GM12878 (cell line): ENCODE data around the gene ZNF19. TPM values are rescaled to one million over a fixed set of nuclear protein-coding genes. Genes with fewer than 3 reads are reported as not detected.

Source experiments
- ATAC-seq: fragments of 200-7000 bp; cut with Tn5 transposase; 3 replicates; pipeline ENCODE4 v1.9.1; 2020; ENCODE audit warnings: mild to moderate bottlenecking, moderate library complexity
- BruUV-seq: library from RNA; stranded (reverse); fragments of 400-500 nt; replicated peaks from 2 replicates; lab custom pipeline; 2021; lab: Mats Ljungman, UMichigan
- CTCF ChIA-PET: fragments of 300-600 bp; sonication (Branson Sonifier 250); formaldehyde crosslinking; extraction: SDS; loops from one replicate; lab custom pipeline; 2021; ENCODE audit warnings: inconsistent platforms; lab: Yijun Ruan, JAX
- POLR2A ChIA-PET: fragments of 350-600 bp; formaldehyde crosslinking; extraction: SDS; loops from one replicate; lab custom pipeline; 2021; ENCODE audit warnings: inconsistent platforms; lab: Charles Lee
- RAD21 ChIA-PET: fragments of 300-600 bp; sonication (Branson Sonifier 250); formaldehyde crosslinking; loops from one replicate; lab custom pipeline; 2023; ENCODE audit warnings: antibody characterized with exemption; ENCODE audit not compliant: unreplicated experiment; lab: Charles Lee
- SMC1A ChIA-PET: fragments of 300-600 bp; sonication (Branson Sonifier 250); formaldehyde crosslinking; loops from one replicate; lab custom pipeline; 2023; ENCODE audit not compliant: unreplicated experiment, uncharacterized antibody; lab: Charles Lee
- DNase-seq: peaks from one replicate; pipeline ENCODE4 v3.0.0-alpha.2; 2011; ENCODE audit warnings: low read depth, low spot score
- FAIRE-seq: peaks from 3 replicates; lab custom pipeline; 2011; peaks lifted over from hg19 to GRCh38; lab: Jason Lieb, UNC
- H2AFZ ChIP-seq: 2 replicates; pipeline ENCODE4 v1.6.0; 2011; ENCODE audit warnings: low read depth, low read length, control low read depth; ENCODE audit not compliant: control insufficient read depth
- H3K27ac ChIP-seq: 2 replicates; pipeline ENCODE4 v1.5.1; 2011; ENCODE audit warnings: control low read depth; ENCODE audit not compliant: control insufficient read depth, insufficient read depth
- H3K27me3 ChIP-seq, 2 experiments: replicated peaks in 1 of 2; 2 replicates each; pipeline versions ENCODE4 v1.6.0 to v1.6.1; 2011; ENCODE audit warnings: low read length in 1 of 2; ENCODE audit not compliant: control insufficient read depth in 2 of 2, insufficient read depth in 2 of 2
- H3K36me3 ChIP-seq, 2 experiments: 2 replicates each; pipeline ENCODE4 v1.5.1; 2011; ENCODE audit warnings: low read length in 1 of 2; ENCODE audit not compliant: control insufficient read depth in 2 of 2, insufficient read depth in 2 of 2
- H3K4me1 ChIP-seq: 2 replicates; pipeline ENCODE4 v1.6.1; 2011; ENCODE audit warnings: mild to moderate bottlenecking, low read length, moderate library complexity, mixed read lengths; ENCODE audit not compliant: control insufficient read depth, insufficient read depth
- H3K4me2 ChIP-seq: 2 replicates; pipeline ENCODE4 v1.6.0; 2011; ENCODE audit warnings: control low read depth; ENCODE audit not compliant: control insufficient read depth, insufficient read depth
- H3K4me3 ChIP-seq: fragments of 200-600 bp; sonication (generic); 2 replicates; pipeline ENCODE4 v1.5.1; 2016
- H3K79me2 ChIP-seq: 2 replicates; pipeline ENCODE4 v1.6.0; 2011; ENCODE audit warnings: low read length; ENCODE audit not compliant: control insufficient read depth, insufficient read depth
- H3K9ac ChIP-seq: 2 replicates; pipeline ENCODE4 v1.8.0; 2011; ENCODE audit warnings: low read length, control low read depth, mixed read lengths; ENCODE audit not compliant: control insufficient read depth, insufficient read depth
- H3K9me3 ChIP-seq: replicated peaks from 3 replicates; pipeline ENCODE4 v1.5.1; 2011; ENCODE audit warnings: mild to moderate bottlenecking, low read length; ENCODE audit not compliant: control insufficient read depth, insufficient read depth
- H4K20me1 ChIP-seq: 2 replicates; pipeline ENCODE4 v1.6.0; 2011; ENCODE audit not compliant: control insufficient read depth, insufficient read depth
- BCL11A ChIP-seq: IDR thresholded peaks from 2 replicates; pipeline ENCODE4 v1.6.1; 2011; ENCODE audit warnings: low read depth, low read length
- BHLHE40 ChIP-seq, 2 experiments: fragments of 450-650 bp in 1 of 2; IDR thresholded peaks; 2 replicates each; pipeline ENCODE4 v1.6.1; 2011 to 2017; ENCODE audit warnings: low read depth in 2 of 2, borderline replicate concordance in 1 of 2, improper control_type of control experiment in 1 of 2, low read length in 1 of 2, mild to moderate bottlenecking in 1 of 2
- CEBPB ChIP-seq, 2 experiments: fragments of 150-350 bp in 1 of 2; IDR thresholded peaks; 2 replicates each; pipeline ENCODE4 v1.6.1; 2012 to 2014; ENCODE audit warnings: low read depth in 2 of 2, low read length in 2 of 2, borderline replicate concordance in 1 of 2, inconsistent platforms in 1 of 2
- CHD1 ChIP-seq: IDR thresholded peaks from 2 replicates; pipeline ENCODE4 v1.6.1; 2012; ENCODE audit warnings: low read depth, low read length, improper control_type of control experiment
- DPF2 ChIP-seq: fragments of 450-650 bp; IDR thresholded peaks from 2 replicates; pipeline ENCODE4 v1.6.1; 2017; ENCODE audit warnings: mild to moderate bottlenecking
- FOS ChIP-seq: IDR thresholded peaks from 3 replicates; pipeline ENCODE4 v1.6.1; 2011; ENCODE audit warnings: borderline replicate concordance; ENCODE audit not compliant: insufficient read length; ENCODE audit errors: extremely low read depth
- FOXK2 ChIP-seq: fragments of 450-650 bp; IDR thresholded peaks from 2 replicates; pipeline ENCODE4 v1.6.1; 2017; ENCODE audit warnings: mild to moderate bottlenecking, moderate library complexity
- HDGF ChIP-seq: fragments of 450-650 bp; IDR thresholded peaks from 2 replicates; pipeline ENCODE4 v1.6.1; 2016; ENCODE audit warnings: antibody characterized with exemption
- NFYB ChIP-seq: IDR thresholded peaks from 2 replicates; pipeline ENCODE4 v1.6.1; 2011; ENCODE audit warnings: low read depth, mild to moderate bottlenecking, low read length, improper control_type of control experiment, moderate library complexity; ENCODE audit not compliant: insufficient read depth
- NR2C1 ChIP-seq: fragments of 450-650 bp; IDR thresholded peaks from 2 replicates; pipeline ENCODE4 v1.6.1; 2017; ENCODE audit warnings: antibody characterized with exemption, mild to moderate bottlenecking, moderate library complexity
- NRF1 ChIP-seq: conservative IDR thresholded peaks from 2 replicates; pipeline ENCODE4 v1.6.1; 2011; ENCODE audit warnings: mild to moderate bottlenecking, low read depth, low read length, improper control_type of control experiment
- POLR2AphosphoS2 ChIP-seq: IDR thresholded peaks from 2 replicates; pipeline ENCODE4 v1.6.1; 2011; ENCODE audit warnings: low read depth, mild to moderate bottlenecking, low read length, improper control_type of control experiment, moderate library complexity
- POLR2AphosphoS5 ChIP-seq: IDR thresholded peaks from 2 replicates; pipeline ENCODE4 v1.6.1; 2011; ENCODE audit warnings: mild to moderate bottlenecking, low read length, inconsistent platforms
- RUNX3 ChIP-seq: IDR thresholded peaks from 2 replicates; pipeline ENCODE4 v1.6.1; 2012; ENCODE audit warnings: low read length, inconsistent platforms
- STAT1 ChIP-seq: fragments of 450-650 bp; conservative IDR thresholded peaks from 2 replicates; pipeline ENCODE4 v1.6.1; 2014; ENCODE audit warnings: antibody characterized with exemption, mild to moderate bottlenecking
- TARDBP ChIP-seq: IDR thresholded peaks from 2 replicates; pipeline ENCODE4 v1.6.1; 2016; ENCODE audit warnings: borderline replicate concordance
- ZNF622 ChIP-seq: fragments of 450-650 bp; IDR thresholded peaks from 2 replicates; pipeline ENCODE4 v1.6.1; 2017; ENCODE audit warnings: mild to moderate bottlenecking, inconsistent platforms
- ZSCAN29 ChIP-seq: fragments of 450-650 bp; IDR thresholded peaks from 2 replicates; pipeline ENCODE4 v1.6.1; 2017; ENCODE audit warnings: mild to moderate bottlenecking, moderate library complexity
- WGBS: methylation state at CpG from one replicate; pipeline ENCODE4 v1.1.6; 2016; ENCODE audit warnings: low lambda C conversion rate; ENCODE audit not compliant: insufficient replicate concordance, insufficient coverage; ENCODE audit errors: missing lambda C conversion rate; 5-methylcytosine and 5-hydroxymethylcytosine counted together
- in situ Hi-C: fragments of 300-500 bp; cut with MboI; formaldehyde crosslinking; loops from 9 replicates; pipeline ENCODE4 v1.14.3; 2018; ENCODE audit warnings: mixed read lengths
- intact Hi-C: fragments of 100-400 bp; cut with micrococcal nuclease; formaldehyde crosslinking; loops from one replicate; pipeline ENCODE4 v1.14.2; 2022; ENCODE audit not compliant: unreplicated experiment
- polyA plus RNA-seq, 11 experiments: library from polyadenylated mRNA; depleted of rRNA in 4 of 11; unstranded in 6 of 11; stranded (reverse) in 5 of 11; fragments of >200 nt; fragmentation: Nextera tagmentation in 4 of 11; fragmentation: Illumina TruSeq in 1 of 11; extraction: Ambion mirVana in 4 of 11; extraction: Trizol in 1 of 11; gene quantifications; 1 replicate in 1 of 11; 2 replicates in 10 of 11; pipeline versions ENCODE4 v1.2.1 to v1.2.3, GENCODE V29; 2011 to 2016; ENCODE audit warnings: inconsistent platforms in 2 of 11, missing spikeins in 2 of 11, low read depth in 1 of 11
- total RNA-seq, 4 experiments: library from RNA; depleted of rRNA in 3 of 4; stranded (reverse); fragments of >200 nt in 3 of 4; fragmentation: Illumina TruSeq in 1 of 4; extraction: Trizol in 1 of 4; gene quantifications; 2 replicates each; pipeline versions ENCODE4 v1.2.1 to v1.2.3, GENCODE V29; 2013 to 2021
- TF ChIP-seq, protein P1 (sequence below): IDR thresholded peaks from 2 replicates; pipeline ENCODE4 v1.6.1; 2012; ENCODE audit warnings: low read depth, low read length, improper control_type of control experiment
- TF ChIP-seq, protein P2 (sequence below): fragments of 450-650 bp; IDR thresholded peaks from 2 replicates; pipeline ENCODE4 v1.6.1; 2014; ENCODE audit warnings: mild to moderate bottlenecking

The ZNF19 gene
- total and polyA plus RNA-seq, 10 of the 15 experiments (the other 5 are each of a cell fraction or from before 2014, with no cell fraction given) = 1.0 to 3.3 (median 2.0) TPM

GRCh38 chr16:71532366-71532765, 43.2 kb upstream of the ZNF19 start:
- SMC1A ChIA-PET = interaction anchor here (3.8 kb wide), 1 partner anchor 32 kb away, joined by 20 read pairs; no protein-coding TSS in a partner anchor
- CTCF ChIA-PET = interaction anchor here (1.0 to 3.0 kb wide), 5 partner anchors 9 to 120 kb away, joined by 3 to 17 read pairs (median 5); no protein-coding TSS in a partner anchor
- BruUV-seq = no TSS peak

DNA sequence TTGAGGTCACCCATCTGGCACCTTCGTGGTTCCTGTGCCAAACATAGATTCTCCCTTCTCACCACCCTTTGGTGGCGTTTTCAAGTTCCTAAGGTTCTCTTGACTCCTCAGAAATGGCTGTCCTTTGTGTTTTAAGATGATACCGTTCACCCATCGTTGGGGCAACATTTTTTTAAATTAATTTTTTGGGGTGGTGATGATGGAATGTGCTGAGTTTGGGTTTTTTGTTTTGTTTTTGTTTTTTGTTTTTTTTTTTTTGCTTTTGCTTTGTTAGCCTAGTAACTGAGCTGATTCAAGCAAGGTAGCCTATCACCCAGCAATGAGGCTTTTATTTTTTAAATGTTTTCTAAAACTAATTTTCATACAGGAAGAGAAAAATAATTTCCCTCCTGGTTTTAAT, 39.7 kb upstream of the ZNF19 start:
- no peaks in the 10 kb centered on the region for H3K9me3 ChIP-seq
- no peak for FAIRE-seq
- 28% methylated on average over 4 of the region's 4 CpGs for WGBS
- SMC1A ChIA-PET = interaction anchor here (3.8 kb wide), 1 partner anchor 28 kb away, joined by 20 read pairs; no protein-coding TSS in a partner anchor
- H4K20me1 ChIP-seq = no peaks in the 10 kb centered on the region
- RAD21 ChIA-PET = interaction anchor here (0.6 to 1.0 kb wide), 2 partner anchors 10 to 36 kb away, joined by 3 to 5 read pairs; no protein-coding TSS in a partner anchor
- CTCF ChIA-PET = interaction anchor here (0.9 to 2.2 kb wide), 5 partner anchors 10 to 433 kb away, joined by 3 to 13 read pairs (median 4); no protein-coding TSS in a partner anchor
- DNase-seq = no peak
- H3K79me2 ChIP-seq = no peaks in the 10 kb centered on the region
- H3K9ac ChIP-seq = no peak overlapping the region
- intact Hi-C loops (no loop called here), in situ Hi-C loops (no loop called here)
- H3K36me3 ChIP-seq = no peaks in the 10 kb centered on the region
- H3K4me3 ChIP-seq = no peak overlapping the region
- no peaks in the 10 kb centered on the region; the same call in 1 of the 2 replicates for H3K4me1 ChIP-seq
- no peak overlapping the region for H3K4me2 ChIP-seq
- no TSS peak for BruUV-seq
- no peak for ATAC-seq
- H2AFZ ChIP-seq = no peak overlapping the region
- H3K27me3 ChIP-seq = no peaks in the 10 kb centered on the region; a peak in 1 of 4 replicates
- POLR2A ChIA-PET = no interaction called here
- H3K27ac ChIP-seq = no peak overlapping the region
- TF ChIP-seq NRF1 (no peak), POLR2AphosphoS2 (no peak), NR2C1 (no peak), CEBPB (IDR thresholded peaks at IDR 0.05; ENCODE audit: borderline replicate concordance in 1 of 2, low read depth in 2 of 2, low read length in 2 of 2) (no peak), POLR2AphosphoS5 (no peak), CHD1 (no peak), BHLHE40 (IDR thresholded peaks at IDR 0.05; ENCODE audit: borderline replicate concordance in 1 of 2, low read depth in 2 of 2, low read length in 1 of 2) (no peak), BCL11A (no peak), ZNF622 (no peak)
- TF ChIP-seq, protein P1, sequence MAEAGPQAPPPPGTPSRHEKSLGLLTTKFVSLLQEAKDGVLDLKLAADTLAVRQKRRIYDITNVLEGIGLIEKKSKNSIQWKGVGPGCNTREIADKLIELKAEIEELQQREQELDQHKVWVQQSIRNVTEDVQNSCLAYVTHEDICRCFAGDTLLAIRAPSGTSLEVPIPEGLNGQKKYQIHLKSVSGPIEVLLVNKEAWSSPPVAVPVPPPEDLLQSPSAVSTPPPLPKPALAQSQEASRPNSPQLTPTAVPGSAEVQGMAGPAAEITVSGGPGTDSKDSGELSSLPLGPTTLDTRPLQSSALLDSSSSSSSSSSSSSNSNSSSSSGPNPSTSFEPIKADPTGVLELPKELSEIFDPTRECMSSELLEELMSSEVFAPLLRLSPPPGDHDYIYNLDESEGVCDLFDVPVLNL = no peak
- TF ChIP-seq, protein P2, sequence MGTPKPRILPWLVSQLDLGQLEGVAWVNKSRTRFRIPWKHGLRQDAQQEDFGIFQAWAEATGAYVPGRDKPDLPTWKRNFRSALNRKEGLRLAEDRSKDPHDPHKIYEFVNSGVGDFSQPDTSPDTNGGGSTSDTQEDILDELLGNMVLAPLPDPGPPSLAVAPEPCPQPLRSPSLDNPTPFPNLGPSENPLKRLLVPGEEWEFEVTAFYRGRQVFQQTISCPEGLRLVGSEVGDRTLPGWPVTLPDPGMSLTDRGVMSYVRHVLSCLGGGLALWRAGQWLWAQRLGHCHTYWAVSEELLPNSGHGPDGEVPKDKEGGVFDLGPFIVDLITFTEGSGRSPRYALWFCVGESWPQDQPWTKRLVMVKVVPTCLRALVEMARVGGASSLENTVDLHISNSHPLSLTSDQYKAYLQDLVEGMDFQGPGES = no peak

More at GRCh38 chr16:71532366-71532765, 43.2 kb upstream of the ZNF19 start:
- H3K27ac ChIP-seq = no peak overlapping the region
- RAD21 ChIA-PET = no interaction called here
- H4K20me1 ChIP-seq = no peaks in the 10 kb centered on the region
- ATAC-seq (no peak), DNase-seq (no peak), FAIRE-seq (no peak)
- no peaks in the 10 kb centered on the region for H3K9me3 ChIP-seq
- H3K9ac ChIP-seq = no peak overlapping the region
- H3K79me2 ChIP-seq = no peaks in the 10 kb centered on the region
- in situ Hi-C loops = no loop called here
- no peaks in the 10 kb centered on the region for H3K4me1 ChIP-seq
- POLR2A ChIA-PET = interaction anchor here (0.7 kb wide), 1 partner anchor 12 kb away, joined by 4 read pairs; no protein-coding TSS in a partner anchor
- TF ChIP-seq RUNX3 (no peak), DPF2 (no peak), NRF1 (no peak), ZNF622 (no peak), ZSCAN29 (no peak), FOXK2 (no peak), FOS (no peak), TARDBP (no peak), BCL11A (no peak), NFYB (no peak), HDGF (no peak), STAT1 (no peak)
- intact Hi-C loops = loop anchor here (2.0 kb wide), 1 partner anchor 26 kb away; no protein-coding TSS in a partner anchor
- 33% methylated on average over 3 of the region's 3 CpGs for WGBS
- H3K27me3 ChIP-seq = no peaks in the 10 kb centered on the region
- no peak overlapping the region for H3K4me2 ChIP-seq
- H2AFZ ChIP-seq = no peak overlapping the region
- H3K36me3 ChIP-seq = no peaks in the 10 kb centered on the region
- H3K4me3 ChIP-seq = no peak overlapping the region
